SK-N-DZ (cell line): Measurements from ENCODE around the gene SLC17A3.

Experiments used
- DNase-seq: peaks from one replicate; pipeline ENCODE4 v3.0.0-alpha.2; 2015; ENCODE audit warnings: low spot score

SLC17A3 gene

GRCh38 chr6:25835442-25836283 lies 38.4 kb downstream of the SLC17A3 start:
- no peak for DNase-seq

DNA sequence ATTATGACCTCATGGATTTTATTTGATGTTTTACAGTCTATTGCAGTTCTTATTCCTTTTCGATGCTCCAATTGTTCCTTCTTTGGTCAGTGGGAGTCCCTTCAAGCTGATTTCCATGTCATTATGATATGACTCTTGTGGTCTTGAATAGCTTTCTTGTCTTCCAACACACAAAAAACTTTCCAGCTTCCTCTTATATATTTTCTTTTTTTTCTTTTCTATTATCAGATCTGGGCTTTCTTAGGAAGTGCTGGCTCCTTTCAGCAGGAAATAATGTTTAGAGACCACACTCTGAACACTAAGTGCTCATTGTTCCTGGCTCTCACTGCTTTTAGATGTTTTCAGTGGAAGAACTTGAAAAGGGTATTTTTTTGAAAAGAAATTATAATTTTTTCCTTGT lies 39.1 kb downstream of the SLC17A3 start:
- DNase-seq, result no peak

DNA sequence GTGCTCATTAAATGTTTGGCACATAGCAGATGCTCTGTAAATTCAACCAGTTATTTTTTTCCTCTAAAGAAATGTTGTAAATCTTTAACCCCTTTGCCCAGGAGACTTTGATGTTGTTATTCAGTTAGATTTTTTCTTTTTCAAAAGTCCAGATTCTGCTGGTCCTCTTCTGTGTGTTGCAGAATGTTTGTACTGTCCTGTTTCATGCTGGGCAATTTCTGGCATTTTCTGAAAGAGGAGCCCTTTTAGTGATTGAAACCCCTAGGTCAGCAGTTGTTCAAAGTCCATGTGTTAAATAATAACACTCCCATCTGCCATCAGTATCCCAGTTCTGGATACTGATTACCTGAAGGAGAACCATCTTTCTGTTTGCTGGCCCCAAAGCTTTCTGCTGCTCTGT lies 40.9 kb downstream of the SLC17A3 start:
- no peak for DNase-seq

- no peak for DNase-seq
Observed at GRCh38 chr6:25832670-25833069, 41.4 kb downstream of the SLC17A3 start.

DNA sequence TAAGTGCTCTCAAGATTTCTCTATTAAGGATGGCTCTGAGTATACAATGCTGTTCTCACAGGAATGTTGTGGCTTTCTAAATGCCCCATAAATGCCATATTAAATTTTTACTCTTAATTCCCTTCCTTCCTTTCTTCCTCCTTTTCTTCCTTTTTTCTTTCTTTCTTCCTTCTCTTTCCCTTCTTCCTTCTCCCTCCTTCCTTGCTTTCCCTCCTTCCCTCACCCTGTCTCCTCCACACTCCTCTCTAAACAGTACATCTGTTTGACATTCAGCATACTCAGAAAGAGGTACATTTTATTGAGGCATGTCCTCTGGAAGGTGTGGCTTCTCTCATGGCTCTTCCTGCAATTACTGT lies 41.8 kb downstream of the SLC17A3 start:
- no peak for DNase-seq

DNA sequence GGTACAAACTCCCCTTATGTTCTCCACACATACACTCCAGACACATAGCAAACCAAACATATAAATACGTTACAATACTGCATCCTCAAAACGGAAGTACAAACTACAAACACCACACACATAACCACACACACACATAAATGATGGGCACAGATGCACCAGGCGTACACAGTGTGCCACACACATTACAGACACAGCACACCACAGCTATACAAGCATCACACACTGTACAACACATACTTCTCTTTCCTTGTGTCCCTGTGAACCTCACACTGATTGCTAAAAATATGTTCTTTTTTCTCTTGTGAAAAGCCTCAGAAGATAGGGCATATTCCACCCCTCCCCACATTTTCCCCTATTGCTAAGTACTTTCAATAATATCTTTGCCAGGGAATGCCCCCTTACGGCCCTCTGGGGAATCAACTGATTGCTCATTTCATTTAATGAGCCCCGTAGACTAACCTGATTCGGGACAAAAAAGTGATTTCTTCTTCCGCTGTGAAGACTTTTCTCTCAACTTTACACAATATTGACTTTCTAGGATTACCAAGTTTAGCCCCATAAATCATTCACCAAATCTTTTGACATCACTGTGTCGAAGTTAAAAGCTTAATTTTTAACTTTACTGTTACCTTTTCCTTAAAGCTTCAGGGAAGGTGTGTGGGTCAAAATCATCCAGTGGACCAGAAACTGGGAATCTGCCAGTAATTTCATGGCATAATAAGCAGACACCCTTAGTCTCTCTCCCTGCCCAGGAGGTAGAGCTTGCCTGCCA lies 42.3 kb downstream of the SLC17A3 start, which contains the start of gene SLC17A1:
Gene SLC17A1 (minus strand): TSS at position 521 of the 775 bp plus-strand sequence. CDS start 1,495 bp downstream, outside the sequence.
- DNase-seq, result no peak

DNA sequence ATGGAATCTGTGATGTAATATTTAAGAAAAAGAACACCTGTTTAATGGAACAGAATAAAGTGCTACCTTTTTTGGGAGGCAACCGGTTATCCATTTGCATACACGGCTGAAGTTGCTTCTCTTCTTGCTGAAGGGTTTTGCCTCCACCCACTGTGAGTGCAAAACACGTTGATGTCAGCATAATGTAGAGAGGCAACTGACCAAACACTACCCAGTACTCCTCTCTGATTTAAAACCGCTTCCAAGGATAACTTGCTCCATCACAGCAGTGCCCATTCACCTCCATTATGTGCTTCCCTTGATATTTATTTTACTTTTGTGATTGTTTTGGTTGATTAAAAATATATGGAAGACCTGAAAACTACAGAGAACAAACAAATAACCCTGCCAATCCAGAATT lies 43.6 kb downstream of the SLC17A3 start:
- DNase-seq, result no peak

- no peak for DNase-seq
Observed at GRCh38 chr6:25829375-25829774, 44.7 kb downstream of the SLC17A3 start.

DNA sequence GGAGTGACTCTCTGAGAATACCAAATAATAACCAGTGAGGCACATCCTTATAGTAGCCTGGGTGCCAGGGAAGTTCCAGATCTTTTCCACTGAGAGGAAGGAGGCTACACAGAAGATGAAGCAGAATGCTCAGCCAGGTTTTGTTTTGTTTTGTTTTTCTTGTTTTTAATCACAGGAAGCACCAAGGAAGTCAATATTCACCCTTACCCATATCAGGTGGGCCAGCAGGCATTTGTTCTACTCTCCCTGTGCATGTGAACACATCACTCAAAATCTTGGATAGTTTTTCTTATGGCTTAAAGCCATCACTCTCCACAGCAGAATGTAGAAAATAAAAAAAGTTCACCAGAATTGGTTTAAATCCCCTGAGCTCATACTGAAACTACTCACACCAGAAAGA lies 52.7 kb downstream of the SLC17A3 start:
- no peak for DNase-seq

- DNase-seq, result no peak
Observed at GRCh38 chr6:25816252-25816651, 57.8 kb downstream of the SLC17A3 start.

- no peak for DNase-seq
Observed at GRCh38 chr6:25815194-25815593, 58.8 kb downstream of the SLC17A3 start.

DNA sequence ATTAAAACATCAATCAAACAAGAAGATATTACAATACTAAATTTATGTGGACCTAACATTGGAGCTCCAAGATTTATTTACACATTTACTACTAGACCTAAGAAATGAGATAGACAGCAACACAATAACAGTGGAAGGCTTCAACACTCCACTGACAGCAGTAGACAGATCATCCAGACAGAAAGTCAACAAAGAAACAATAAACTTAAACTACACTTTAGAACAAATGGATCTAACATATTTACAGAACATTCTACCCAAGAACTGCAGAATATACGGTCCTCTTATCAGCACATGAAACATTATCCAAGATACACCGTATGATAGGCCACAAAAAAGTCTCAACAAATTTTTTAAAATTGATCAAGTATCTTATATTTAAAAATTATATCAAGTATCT lies 69.2 kb downstream of the SLC17A3 start:
- DNase-seq, result no peak

DNA sequence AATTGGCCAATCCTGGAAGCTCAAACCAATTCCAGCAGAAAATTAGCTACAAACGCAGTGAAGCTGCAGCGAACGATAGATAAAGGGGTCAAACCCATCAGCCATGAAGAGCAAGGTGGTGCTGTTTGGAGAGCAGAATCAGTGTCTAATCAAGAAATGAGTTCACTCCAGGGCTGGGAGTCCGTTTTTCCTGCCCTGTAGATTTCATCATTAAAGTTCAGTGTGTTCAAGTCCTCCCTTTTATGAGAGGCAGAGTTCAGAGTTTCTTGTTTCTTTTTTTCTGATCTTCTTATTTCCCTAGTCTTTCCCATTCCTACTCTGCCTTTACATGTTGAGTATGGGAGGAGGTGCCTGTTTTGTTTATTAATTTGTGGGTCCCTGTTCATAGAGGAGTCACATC lies 72.6 kb downstream of the SLC17A3 start:
- DNase-seq, result no peak
